HepG2 (cell line): ENCODE measurements around the gene SAPCD2. TPM values are rescaled to one million over a fixed set of nuclear protein-coding genes. Genes with fewer than 3 reads are reported as not detected.

Experiments
- FOXC1 ChIP-seq: sonication (generic); formaldehyde crosslinking; IDR thresholded peaks from 2 replicates; pipeline ENCODE4 v1.8.0; 2022; ENCODE audit warnings: mild to moderate bottlenecking, missing genetic modification reagents, borderline replicate concordance
- NR3C1 ChIP-seq: sonication (generic); formaldehyde crosslinking; IDR thresholded peaks from 2 replicates; pipeline ENCODE4 v1.4.0; 2020; ENCODE audit warnings: missing genetic modification reagents
- PITX1 ChIP-seq: sonication (generic); formaldehyde crosslinking; IDR thresholded peaks from 2 replicates; pipeline ENCODE4 v1.5.1; 2020; ENCODE audit warnings: mild to moderate bottlenecking, missing genetic modification reagents
- SAP130 ChIP-seq: IDR thresholded peaks from 2 replicates; pipeline ENCODE4 v1.6.1; 2016; ENCODE audit warnings: low read depth
- SMAD1 ChIP-seq: sonication (generic); formaldehyde crosslinking; IDR thresholded peaks from 2 replicates; pipeline ENCODE4 v1.4.0; 2020; ENCODE audit warnings: missing genetic modification reagents, low read depth, mild to moderate bottlenecking, borderline replicate concordance
- SMAD3 ChIP-seq: sonication (generic); formaldehyde crosslinking; IDR thresholded peaks from 2 replicates; pipeline ENCODE4 v1.4.0; 2020; ENCODE audit warnings: missing genetic modification reagents
- TEAD3 ChIP-seq: optimal IDR thresholded peaks from 2 replicates; pipeline ENCODE3; 2016; ENCODE audit warnings: borderline replicate concordance
- ZBTB38 ChIP-seq: sonication (generic); formaldehyde crosslinking; IDR thresholded peaks from 2 replicates; pipeline ENCODE4 v1.5.1; 2020; ENCODE audit warnings: mild to moderate bottlenecking, missing genetic modification reagents
- ZFX ChIP-seq: sonication (generic); formaldehyde crosslinking; IDR thresholded peaks from 2 replicates; pipeline ENCODE4 v1.4.0; 2020; ENCODE audit warnings: mild to moderate bottlenecking, low read depth, missing genetic modification reagents, moderate library complexity
- ZMAT3 ChIP-seq: sonication (generic); formaldehyde crosslinking; conservative IDR thresholded peaks from 2 replicates; pipeline ENCODE4 v1.7.0; 2021; ENCODE audit warnings: missing genetic modification reagents
- ZNF230 ChIP-seq: sonication (generic); formaldehyde crosslinking; IDR thresholded peaks from 2 replicates; pipeline ENCODE4 v1.4.0; 2020; ENCODE audit warnings: mild to moderate bottlenecking, missing genetic modification reagents
- ZNF234 ChIP-seq: sonication (generic); formaldehyde crosslinking; conservative IDR thresholded peaks from 2 replicates; pipeline ENCODE4 v1.5.1; 2020; ENCODE audit warnings: mild to moderate bottlenecking, missing genetic modification reagents
- ZNF430 ChIP-seq: sonication (generic); formaldehyde crosslinking; IDR thresholded peaks from 2 replicates; pipeline ENCODE4 v1.9.0; 2021; ENCODE audit warnings: mild to moderate bottlenecking, missing genetic modification reagents
- polyA plus RNA-seq, 8 experiments: library from polyadenylated mRNA; depleted of rRNA in 3 of 8; stranded (reverse) in 7 of 8; unstranded in 1 of 8; fragments of >200 nt; fragmentation: Illumina TruSeq in 4 of 8; extraction: Trizol in 4 of 8; gene quantifications; 2 replicates each; pipeline versions ENCODE4 v1.2.1 to v1.2.3, GENCODE V29; 2011 to 2016; ENCODE audit warnings: low read depth in 4 of 8, missing spikeins in 1 of 8, mixed read lengths in 1 of 8; ENCODE audit not compliant: insufficient read depth in 1 of 8
- total RNA-seq, 5 experiments: library from RNA; depleted of rRNA; stranded (reverse); fragments of >200 nt; fragmentation: Illumina TruSeq; extraction: Trizol; gene quantifications; 2 replicates each; pipeline ENCODE4 v1.2.3, GENCODE V29; 2016; ENCODE audit warnings: low read depth in 1 of 5
- TF ChIP-seq, protein P1 (sequence below): sonication (generic); formaldehyde crosslinking; IDR thresholded peaks from 2 replicates; pipeline ENCODE4 v1.5.0; 2020; ENCODE audit warnings: missing genetic modification reagents, mild to moderate bottlenecking, borderline replicate concordance
- TF ChIP-seq, protein P2 (sequence below): IDR thresholded peaks from 2 replicates; pipeline ENCODE4 v1.6.1; 2016; ENCODE audit warnings: mild to moderate bottlenecking, missing biosample characterization, missing genetic modification reagents
- TF ChIP-seq, protein P3 (sequence below): sonication (generic); formaldehyde crosslinking; IDR thresholded peaks from 2 replicates; pipeline ENCODE4 v1.5.1; 2020; ENCODE audit warnings: missing genetic modification reagents, mild to moderate bottlenecking, borderline replicate concordance
- TF ChIP-seq, protein P4 (sequence below): sonication (generic); formaldehyde crosslinking; IDR thresholded peaks from 2 replicates; pipeline ENCODE4 v1.9.0; 2022; ENCODE audit warnings: missing genetic modification reagents, mild to moderate bottlenecking, borderline replicate concordance
- TF ChIP-seq, protein P5 (sequence below): sonication (generic); formaldehyde crosslinking; conservative IDR thresholded peaks from 2 replicates; pipeline ENCODE4 v1.4.0; 2020; ENCODE audit warnings: missing genetic modification reagents
- TF ChIP-seq, protein P6 (sequence below): sonication (generic); formaldehyde crosslinking; IDR thresholded peaks from 2 replicates; pipeline ENCODE4 v1.4.0; 2020; ENCODE audit warnings: missing genetic modification reagents, borderline replicate concordance
- TF ChIP-seq, protein P7 (sequence below): IDR thresholded peaks from 2 replicates; pipeline ENCODE4 v1.6.1; 2012; ENCODE audit warnings: inconsistent platforms

The SAPCD2 gene
- total and polyA plus RNA-seq, 2 of the 13 experiments (the other 11 are each of a cell fraction or from before 2014, with no cell fraction given): 21.9 to 42.8 TPM

DNA sequence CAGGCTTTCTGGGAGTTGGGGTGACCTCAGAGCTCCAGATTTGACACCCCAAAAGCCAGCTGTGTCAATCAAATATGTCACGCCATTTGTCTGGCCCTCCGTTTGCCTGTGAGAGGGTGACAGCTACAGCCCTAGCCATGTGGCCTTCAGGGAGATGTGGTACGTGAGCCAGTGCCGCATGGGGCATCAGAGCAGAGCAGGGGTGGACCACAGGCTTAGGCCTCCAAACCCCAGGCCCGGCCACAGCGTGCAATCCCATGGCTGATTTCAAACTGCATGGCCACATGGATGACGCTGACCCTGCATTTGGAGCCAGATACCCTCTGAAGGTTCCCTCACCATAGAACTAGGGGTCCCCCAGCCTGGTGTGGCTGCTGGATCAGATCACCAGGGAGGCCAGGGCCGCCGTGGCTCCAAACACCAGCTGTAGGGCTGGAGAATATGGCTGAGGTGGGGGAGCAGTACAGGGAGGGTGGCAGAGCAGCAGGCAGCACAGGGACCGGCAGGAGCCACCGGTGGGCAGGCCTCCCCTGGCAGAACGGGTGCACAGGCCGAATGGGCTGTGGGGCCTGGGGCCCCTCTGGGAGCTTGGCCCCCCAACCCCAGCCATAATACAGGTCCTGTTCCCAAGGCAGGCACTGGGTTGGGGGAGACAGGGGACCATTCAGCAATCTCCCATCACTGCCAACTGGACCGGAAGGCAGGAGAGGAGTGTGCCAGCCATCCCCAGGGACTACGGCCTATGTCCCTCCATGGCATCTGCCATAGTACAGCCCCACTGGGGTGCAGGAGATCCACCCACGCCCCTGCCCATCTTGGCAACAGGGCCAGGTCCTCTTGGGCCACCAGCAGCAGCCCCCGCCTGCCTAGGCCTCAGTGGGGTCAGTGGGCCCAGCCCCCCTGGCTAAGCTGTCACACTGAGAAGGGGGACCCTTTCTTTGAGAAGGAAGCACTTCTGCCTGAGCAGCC is 1.5 kb downstream of the SAPCD2 start (continued):
- TF ChIP-seq SMAD3 (no peak), PITX1 (CRISPR knock-in tag) (peak; percentile 18; the same call in 1 of the 2 replicates), SMAD1 (no peak), ZBTB38 (no peak), NR3C1 (CRISPR knock-in tag) (no peak), FOXC1 (CRISPR knock-in tag) (peak; percentile 14; the same call in 1 of the 2 replicates), ZNF430 (0 out of 2 replicates have a peak, but pooled peaks have one; percentile 13), SAP130 (peak; percentile 57; the same call in 1 of the 2 replicates), ZNF230 (no peak), ZNF234 (CRISPR knock-in tag) (no peak), ZFX (CRISPR knock-in tag) (peak; percentile 13), TEAD3 (CRISPR knock-in tag) (peak; percentile 1), ZMAT3 (CRISPR knock-in tag) (0 out of 2 replicates have a peak, but pooled peaks have one; percentile 42)
- TF ChIP-seq, protein P1, sequence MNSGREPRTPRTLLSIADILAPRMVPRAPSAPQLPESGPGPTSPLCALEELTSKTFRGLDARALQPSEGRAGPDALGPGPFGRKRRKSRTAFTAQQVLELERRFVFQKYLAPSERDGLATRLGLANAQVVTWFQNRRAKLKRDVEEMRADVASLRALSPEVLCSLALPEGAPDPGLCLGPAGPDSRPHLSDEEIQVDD: 0 out of 2 replicates have a peak, but pooled peaks have one; percentile 34
- TF ChIP-seq, protein P2, sequence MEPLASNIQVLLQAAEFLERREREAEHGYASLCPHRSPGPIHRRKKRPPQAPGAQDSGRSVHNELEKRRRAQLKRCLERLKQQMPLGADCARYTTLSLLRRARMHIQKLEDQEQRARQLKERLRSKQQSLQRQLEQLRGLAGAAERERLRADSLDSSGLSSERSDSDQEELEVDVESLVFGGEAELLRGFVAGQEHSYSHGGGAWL: no peak
- TF ChIP-seq, protein P3, sequence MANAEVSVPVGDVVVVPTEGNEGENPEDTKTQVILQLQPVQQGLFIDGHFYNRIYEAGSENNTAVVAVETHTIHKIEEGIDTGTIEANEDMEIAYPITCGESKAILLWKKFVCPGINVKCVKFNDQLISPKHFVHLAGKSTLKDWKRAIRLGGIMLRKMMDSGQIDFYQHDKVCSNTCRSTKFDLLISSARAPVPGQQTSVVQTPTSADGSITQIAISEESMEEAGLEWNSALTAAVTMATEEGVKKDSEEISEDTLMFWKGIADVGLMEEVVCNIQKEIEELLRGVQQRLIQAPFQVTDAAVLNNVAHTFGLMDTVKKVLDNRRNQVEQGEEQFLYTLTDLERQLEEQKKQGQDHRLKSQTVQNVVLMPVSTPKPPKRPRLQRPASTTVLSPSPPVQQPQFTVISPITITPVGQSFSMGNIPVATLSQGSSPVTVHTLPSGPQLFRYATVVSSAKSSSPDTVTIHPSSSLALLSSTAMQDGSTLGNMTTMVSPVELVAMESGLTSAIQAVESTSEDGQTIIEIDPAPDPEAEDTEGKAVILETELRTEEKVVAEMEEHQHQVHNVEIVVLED: no peak
- TF ChIP-seq, protein P4, sequence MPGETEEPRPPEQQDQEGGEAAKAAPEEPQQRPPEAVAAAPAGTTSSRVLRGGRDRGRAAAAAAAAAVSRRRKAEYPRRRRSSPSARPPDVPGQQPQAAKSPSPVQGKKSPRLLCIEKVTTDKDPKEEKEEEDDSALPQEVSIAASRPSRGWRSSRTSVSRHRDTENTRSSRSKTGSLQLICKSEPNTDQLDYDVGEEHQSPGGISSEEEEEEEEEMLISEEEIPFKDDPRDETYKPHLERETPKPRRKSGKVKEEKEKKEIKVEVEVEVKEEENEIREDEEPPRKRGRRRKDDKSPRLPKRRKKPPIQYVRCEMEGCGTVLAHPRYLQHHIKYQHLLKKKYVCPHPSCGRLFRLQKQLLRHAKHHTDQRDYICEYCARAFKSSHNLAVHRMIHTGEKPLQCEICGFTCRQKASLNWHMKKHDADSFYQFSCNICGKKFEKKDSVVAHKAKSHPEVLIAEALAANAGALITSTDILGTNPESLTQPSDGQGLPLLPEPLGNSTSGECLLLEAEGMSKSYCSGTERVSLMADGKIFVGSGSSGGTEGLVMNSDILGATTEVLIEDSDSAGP (CRISPR knock-in tag): 0 out of 2 replicates have a peak, but pooled peaks have one; percentile 28
- TF ChIP-seq, protein P5, sequence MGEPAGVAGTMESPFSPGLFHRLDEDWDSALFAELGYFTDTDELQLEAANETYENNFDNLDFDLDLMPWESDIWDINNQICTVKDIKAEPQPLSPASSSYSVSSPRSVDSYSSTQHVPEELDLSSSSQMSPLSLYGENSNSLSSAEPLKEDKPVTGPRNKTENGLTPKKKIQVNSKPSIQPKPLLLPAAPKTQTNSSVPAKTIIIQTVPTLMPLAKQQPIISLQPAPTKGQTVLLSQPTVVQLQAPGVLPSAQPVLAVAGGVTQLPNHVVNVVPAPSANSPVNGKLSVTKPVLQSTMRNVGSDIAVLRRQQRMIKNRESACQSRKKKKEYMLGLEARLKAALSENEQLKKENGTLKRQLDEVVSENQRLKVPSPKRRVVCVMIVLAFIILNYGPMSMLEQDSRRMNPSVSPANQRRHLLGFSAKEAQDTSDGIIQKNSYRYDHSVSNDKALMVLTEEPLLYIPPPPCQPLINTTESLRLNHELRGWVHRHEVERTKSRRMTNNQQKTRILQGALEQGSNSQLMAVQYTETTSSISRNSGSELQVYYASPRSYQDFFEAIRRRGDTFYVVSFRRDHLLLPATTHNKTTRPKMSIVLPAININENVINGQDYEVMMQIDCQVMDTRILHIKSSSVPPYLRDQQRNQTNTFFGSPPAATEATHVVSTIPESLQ (CRISPR knock-in tag): no peak
- TF ChIP-seq, protein P6, sequence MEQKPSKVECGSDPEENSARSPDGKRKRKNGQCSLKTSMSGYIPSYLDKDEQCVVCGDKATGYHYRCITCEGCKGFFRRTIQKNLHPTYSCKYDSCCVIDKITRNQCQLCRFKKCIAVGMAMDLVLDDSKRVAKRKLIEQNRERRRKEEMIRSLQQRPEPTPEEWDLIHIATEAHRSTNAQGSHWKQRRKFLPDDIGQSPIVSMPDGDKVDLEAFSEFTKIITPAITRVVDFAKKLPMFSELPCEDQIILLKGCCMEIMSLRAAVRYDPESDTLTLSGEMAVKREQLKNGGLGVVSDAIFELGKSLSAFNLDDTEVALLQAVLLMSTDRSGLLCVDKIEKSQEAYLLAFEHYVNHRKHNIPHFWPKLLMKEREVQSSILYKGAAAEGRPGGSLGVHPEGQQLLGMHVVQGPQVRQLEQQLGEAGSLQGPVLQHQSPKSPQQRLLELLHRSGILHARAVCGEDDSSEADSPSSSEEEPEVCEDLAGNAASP (CRISPR knock-in tag): no peak
- TF ChIP-seq, protein P7, sequence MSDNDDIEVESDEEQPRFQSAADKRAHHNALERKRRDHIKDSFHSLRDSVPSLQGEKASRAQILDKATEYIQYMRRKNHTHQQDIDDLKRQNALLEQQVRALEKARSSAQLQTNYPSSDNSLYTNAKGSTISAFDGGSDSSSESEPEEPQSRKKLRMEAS: peak; percentile 42; the same call in 1 of the 2 replicates
